ENCODE results near the gene JAK3.

JAK3 gene

DNA sequence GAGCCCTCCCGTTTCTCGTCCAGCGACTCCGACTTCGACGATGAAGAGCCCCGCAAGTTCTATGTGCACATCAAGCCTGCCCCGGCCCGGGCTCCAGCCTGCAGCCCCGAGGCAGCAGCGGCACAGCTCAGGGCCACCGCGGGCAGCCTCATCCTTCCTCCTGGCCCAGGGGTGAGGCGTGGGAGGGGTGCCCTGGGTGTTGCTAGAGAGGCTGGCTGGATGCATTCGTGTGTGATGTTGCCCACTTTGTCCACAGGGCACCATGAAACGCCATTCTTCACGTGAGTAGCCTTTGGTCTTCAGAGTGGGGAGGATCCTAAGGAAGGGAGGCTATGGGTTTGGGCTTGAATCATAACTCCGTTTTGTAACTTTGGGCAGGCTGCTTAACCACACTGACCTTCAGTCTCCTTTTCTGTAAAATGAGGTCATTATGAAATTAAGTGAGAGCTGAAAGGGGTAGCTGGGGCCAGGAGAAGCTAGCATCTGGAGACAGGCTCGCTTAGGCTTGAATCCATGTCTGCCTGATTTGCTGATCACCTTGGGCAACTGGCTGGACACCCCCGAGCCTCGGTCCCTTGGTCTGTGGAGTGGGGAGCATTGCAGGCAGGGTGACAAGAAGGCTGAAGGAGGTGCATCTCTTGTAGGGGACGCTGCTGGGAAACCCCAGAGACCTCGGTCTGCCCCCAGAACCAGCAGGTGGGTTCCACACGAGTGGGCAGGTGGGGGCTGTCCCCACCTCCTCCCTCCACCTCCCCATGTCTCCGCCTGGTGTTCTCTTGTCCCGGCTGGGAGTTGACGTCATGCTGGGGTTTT lies 71.6 kb downstream of the JAK3 start:
- no peak for DNase-seq

GRCh38 chr19:17775245-17775927 lies 72.4 kb downstream of the JAK3 start:
- DNase-seq, result peak in 1 of 2 experiments; percentile 37
